Endodermal cell (in vitro differentiated cells): ENCODE measurements around the gene BICDL1. TPM values are rescaled to one million over a fixed set of nuclear protein-coding genes. Genes with fewer than 3 reads are reported as not detected.

Experiments used
- DNase-seq: peaks from one replicate; pipeline ENCODE4 v3.0.0-alpha.2; 2017
- H3K27ac ChIP-seq: 2 replicates; pipeline ENCODE4 v1.5.1; 2013; ENCODE audit warnings: mild to moderate bottlenecking, low read depth, low read length, moderate library complexity
- H3K27me3 ChIP-seq: 2 replicates; pipeline ENCODE4 v1.6.1; 2013; ENCODE audit warnings: mild to moderate bottlenecking, low read length, moderate library complexity; ENCODE audit not compliant: insufficient read depth, control insufficient read depth, poor library complexity, severe bottlenecking
- H3K36me3 ChIP-seq: 2 replicates; pipeline ENCODE4 v1.7.0; 2013; ENCODE audit warnings: mild to moderate bottlenecking, low read length, moderate library complexity; ENCODE audit not compliant: control insufficient read depth, insufficient read depth
- H3K4me1 ChIP-seq: one replicate; pipeline ENCODE4 v1.7.0; 2013; ENCODE audit warnings: low read length; ENCODE audit not compliant: control insufficient read depth, insufficient read depth
- H3K4me3 ChIP-seq: 2 replicates; pipeline ENCODE4 v1.5.1; 2013; ENCODE audit warnings: mild to moderate bottlenecking, low read length, moderate library complexity
- H3K9ac ChIP-seq: 2 replicates; pipeline ENCODE4 v1.6.1; 2013; ENCODE audit warnings: mild to moderate bottlenecking, low read length, moderate library complexity; ENCODE audit not compliant: poor library complexity, severe bottlenecking; ENCODE audit errors: extremely low read depth
- H3K9me3 ChIP-seq: 2 replicates; pipeline ENCODE4 v1.6.1; 2013; ENCODE audit warnings: mild to moderate bottlenecking, low read length, moderate library complexity; ENCODE audit not compliant: control insufficient read depth
- H3K27ac Mint-ChIP-seq: 2 replicates; pipeline ENCODE4 v1.8.0; 2020; ENCODE audit warnings: mixed read lengths
- H3K27me3 Mint-ChIP-seq: 2 replicates; pipeline ENCODE4 v1.8.0; 2021; ENCODE audit warnings: mild to moderate bottlenecking, mixed read lengths; ENCODE audit not compliant: insufficient read depth
- H3K36me3 Mint-ChIP-seq: 2 replicates; pipeline ENCODE4 v1.8.0; 2020; ENCODE audit warnings: low read depth, mixed read lengths
- H3K4me1 Mint-ChIP-seq: 2 replicates; pipeline ENCODE4 v1.8.0; 2020; ENCODE audit warnings: mixed read lengths
- H3K4me3 Mint-ChIP-seq: 2 replicates; pipeline ENCODE4 v1.8.0; 2020; ENCODE audit warnings: mild to moderate bottlenecking, moderate library complexity, mixed read lengths
- H3K9me3 Mint-ChIP-seq: 2 replicates; pipeline ENCODE4 v1.8.0; 2020; ENCODE audit warnings: mild to moderate bottlenecking, mixed read lengths
- WGBS, 2 experiments: methylation state at CpG; one replicate each; pipeline versions ENCODE4 v1.1.5 to v1.1.7; 2013; ENCODE audit warnings: missing lambda C conversion rate in 2 of 2, mixed read lengths in 1 of 2; ENCODE audit not compliant: insufficient coverage in 1 of 2, insufficient read length in 1 of 2; 5-methylcytosine and 5-hydroxymethylcytosine counted together
- total RNA-seq, 2 donors: library from RNA; stranded (reverse); fragmentation: NEBNext Ultra II Directional in 1 of 2; extraction: Animal tissue kit (Norgen Biotek cat#: 25700) in 1 of 2; gene quantifications; 2 replicates in 1 of 2; 3 replicates in 1 of 2; pipeline ENCODE4 v1.2.1, GENCODE V29; 2021
- TF ChIP-seq, protein P1 (sequence below): fragments of 200-600 bp; sonication (generic); conservative IDR thresholded peaks from 2 replicates; pipeline ENCODE4 v1.5.0; 2021; ENCODE audit warnings: antibody characterized with exemption, mild to moderate bottlenecking

Gene BICDL1
- total RNA-seq, 2 donors from 2014 or later = 14.5 to 22.3 TPM

DNA sequence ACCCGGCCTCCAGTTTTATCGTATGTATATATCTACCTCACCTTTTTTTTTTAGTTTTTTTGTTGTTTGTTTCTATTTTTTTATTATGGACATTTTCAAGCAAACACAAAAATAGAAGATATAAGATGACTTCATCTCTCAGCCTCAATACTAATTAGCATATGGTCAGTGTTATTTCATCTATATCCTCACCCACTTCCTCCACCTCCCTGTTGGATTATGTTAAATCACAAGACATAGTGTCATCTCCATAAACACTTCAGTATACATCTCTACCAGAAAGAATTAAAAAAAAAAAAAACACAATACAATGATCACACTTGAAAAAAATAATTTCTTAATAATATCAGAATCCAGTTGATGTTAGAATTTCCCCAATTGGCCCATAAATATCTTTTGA is 92.6 kb downstream of the BICDL1 start:
- Mint-ChIP-seq H3K27me3 (peaks cover 25% of the 10 kb centered on the region), H3K4me1 (peaks cover 25% of the 10 kb centered on the region), H3K9me3 (no peaks in the 10 kb centered on the region), H3K36me3 (peaks cover 17% of the 10 kb centered on the region), H3K4me3 (no peak overlapping the region), H3K27ac (no peak overlapping the region)
- WGBS, 2 experiments = no CpG with 5 or more reads among the region's 2 CpGs
- Histone ChIP-seq H3K4me1 (peaks cover 3% of the 10 kb centered on the region), H3K27me3 (peaks cover 28% of the 10 kb centered on the region), H3K9me3 (no peaks in the 10 kb centered on the region), H3K36me3 (no peaks in the 10 kb centered on the region), H3K27ac (no peak overlapping the region), H3K4me3 (no peak overlapping the region), H3K9ac (no peak overlapping the region)
- TF ChIP-seq, protein P1, sequence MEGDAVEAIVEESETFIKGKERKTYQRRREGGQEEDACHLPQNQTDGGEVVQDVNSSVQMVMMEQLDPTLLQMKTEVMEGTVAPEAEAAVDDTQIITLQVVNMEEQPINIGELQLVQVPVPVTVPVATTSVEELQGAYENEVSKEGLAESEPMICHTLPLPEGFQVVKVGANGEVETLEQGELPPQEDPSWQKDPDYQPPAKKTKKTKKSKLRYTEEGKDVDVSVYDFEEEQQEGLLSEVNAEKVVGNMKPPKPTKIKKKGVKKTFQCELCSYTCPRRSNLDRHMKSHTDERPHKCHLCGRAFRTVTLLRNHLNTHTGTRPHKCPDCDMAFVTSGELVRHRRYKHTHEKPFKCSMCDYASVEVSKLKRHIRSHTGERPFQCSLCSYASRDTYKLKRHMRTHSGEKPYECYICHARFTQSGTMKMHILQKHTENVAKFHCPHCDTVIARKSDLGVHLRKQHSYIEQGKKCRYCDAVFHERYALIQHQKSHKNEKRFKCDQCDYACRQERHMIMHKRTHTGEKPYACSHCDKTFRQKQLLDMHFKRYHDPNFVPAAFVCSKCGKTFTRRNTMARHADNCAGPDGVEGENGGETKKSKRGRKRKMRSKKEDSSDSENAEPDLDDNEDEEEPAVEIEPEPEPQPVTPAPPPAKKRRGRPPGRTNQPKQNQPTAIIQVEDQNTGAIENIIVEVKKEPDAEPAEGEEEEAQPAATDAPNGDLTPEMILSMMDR = no peak
- no peak for DNase-seq

DNA sequence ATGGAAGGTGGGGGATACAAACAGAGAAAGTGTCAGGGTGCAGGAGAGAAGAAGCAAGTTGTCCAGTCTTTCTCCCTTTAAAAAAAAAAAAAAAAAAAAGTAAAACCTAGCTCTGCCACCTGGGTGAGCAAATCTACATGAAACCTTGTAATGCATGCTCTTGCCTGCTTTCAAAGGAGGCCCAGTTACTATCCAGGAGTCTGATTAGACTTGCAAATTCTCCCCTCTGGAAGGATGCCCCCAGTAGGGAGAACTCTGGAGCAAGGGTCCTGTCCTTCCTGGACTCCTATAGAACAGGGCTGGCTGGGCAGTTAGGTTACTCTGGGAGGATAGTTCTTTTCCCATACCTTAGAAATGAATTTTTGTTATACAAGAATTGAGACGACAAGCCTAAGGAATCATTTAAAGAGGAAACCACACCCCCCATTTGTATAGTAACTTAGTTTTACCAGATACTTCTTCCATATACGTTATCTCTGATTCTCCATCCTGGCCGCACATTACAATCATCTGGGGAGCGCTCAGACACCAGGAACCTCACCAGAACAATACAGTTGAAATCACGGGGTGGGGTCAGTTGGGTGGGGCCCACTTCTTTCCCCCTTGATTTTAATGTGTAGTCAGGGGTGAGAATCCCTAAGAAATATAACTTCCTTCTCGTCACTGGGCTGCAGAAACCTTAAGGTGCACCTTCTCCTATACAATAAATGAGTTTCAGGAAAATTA is 97.0 kb downstream of the BICDL1 start:
- Mint-ChIP-seq H3K27ac (peak overlapping the region; percentile 94), H3K36me3 (peaks cover 17% of the 10 kb centered on the region), H3K9me3 (no peaks in the 10 kb centered on the region), H3K27me3 (no peaks in the 10 kb centered on the region), H3K4me1 (peaks cover 16% of the 10 kb centered on the region), H3K4me3 (peak overlapping the region; percentile 52)
- Histone ChIP-seq H3K27ac (peak overlapping the region; percentile 26), H3K9ac (no peak overlapping the region), H3K4me1 (peaks cover 2% of the 10 kb centered on the region), H3K36me3 (no peaks in the 10 kb centered on the region), H3K4me3 (peak overlapping the region; percentile 21), H3K27me3 (no peaks in the 10 kb centered on the region), H3K9me3 (no peaks in the 10 kb centered on the region)
- peak; percentile 70 for DNase-seq
- TF ChIP-seq, protein P1 = no peak
- 77 to 92% methylated on average over 2 to 5 of the region's 6 CpGs for WGBS, 2 experiments

DNA sequence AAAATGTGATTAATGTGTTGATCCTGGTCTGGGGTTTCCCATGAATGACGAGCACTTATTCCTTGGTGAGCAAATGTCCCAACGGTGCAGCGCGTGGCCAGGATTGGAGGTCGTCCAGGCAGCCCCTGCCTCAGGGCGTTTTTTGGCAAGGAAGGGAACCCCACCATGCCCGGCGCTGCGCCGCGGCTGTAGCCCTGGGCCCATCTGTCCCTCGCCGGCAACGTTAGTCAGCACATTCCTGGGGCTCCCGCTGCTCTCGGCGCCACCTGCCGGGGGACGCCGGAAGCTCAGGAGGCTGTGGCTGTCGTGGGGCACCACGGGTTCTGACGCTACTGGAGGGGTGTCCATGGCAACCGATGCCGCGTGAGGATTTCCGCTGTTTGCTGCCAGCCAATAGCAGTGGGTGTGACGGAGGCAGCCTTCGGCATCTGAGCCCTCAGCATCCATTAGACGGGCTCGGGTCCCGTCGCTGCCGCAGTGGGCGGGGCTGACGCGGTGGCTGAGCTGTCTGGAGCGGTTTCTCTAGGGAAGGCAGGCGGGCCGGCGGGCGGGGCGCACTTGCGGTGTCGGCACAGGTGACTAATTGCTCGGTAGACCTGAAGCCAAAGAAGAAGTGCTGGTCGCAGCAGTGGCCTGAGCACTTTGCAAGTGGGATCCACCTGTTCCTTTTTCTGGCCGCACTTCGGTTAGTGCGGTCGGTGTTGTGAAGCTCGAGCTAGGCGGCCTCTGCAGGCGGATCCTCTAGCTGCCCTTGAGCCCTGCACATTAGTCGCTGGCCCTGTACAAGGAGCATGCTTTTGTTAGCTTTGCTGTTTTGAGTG is 98.0 kb downstream of the BICDL1 start:
- Mint-ChIP-seq H3K9me3 (no peaks in the 10 kb centered on the region), H3K36me3 (peaks cover 18% of the 10 kb centered on the region), H3K4me3 (peak overlapping the region; percentile 52), H3K27me3 (no peaks in the 10 kb centered on the region), H3K27ac (peak overlapping the region; percentile 94), H3K4me1 (peaks cover 16% of the 10 kb centered on the region)
- Histone ChIP-seq H3K4me3 (peak overlapping the region; percentile 80), H3K36me3 (no peaks in the 10 kb centered on the region), H3K9me3 (no peaks in the 10 kb centered on the region), H3K27ac (peak overlapping the region; percentile 85), H3K27me3 (no peaks in the 10 kb centered on the region), H3K4me1 (peaks cover 2% of the 10 kb centered on the region), H3K9ac (peak overlapping the region; percentile 30)
- DNase-seq = peak; percentile 100
- TF ChIP-seq, protein P1 = peak; percentile 97
- WGBS, 2 experiments = 1 to 3% methylated on average over 35 to 55 of the region's 55 CpGs
